Measurements from ENCODE around the gene BAIAP2. TPM values are rescaled to one million over a fixed set of nuclear protein-coding genes. Genes with fewer than 3 reads are reported as not detected.

Gene BAIAP2
- total RNA-seq, 6 experiments from 2014 or later, result 30.8 to 47.4 (median 35.9) TPM

DNA sequence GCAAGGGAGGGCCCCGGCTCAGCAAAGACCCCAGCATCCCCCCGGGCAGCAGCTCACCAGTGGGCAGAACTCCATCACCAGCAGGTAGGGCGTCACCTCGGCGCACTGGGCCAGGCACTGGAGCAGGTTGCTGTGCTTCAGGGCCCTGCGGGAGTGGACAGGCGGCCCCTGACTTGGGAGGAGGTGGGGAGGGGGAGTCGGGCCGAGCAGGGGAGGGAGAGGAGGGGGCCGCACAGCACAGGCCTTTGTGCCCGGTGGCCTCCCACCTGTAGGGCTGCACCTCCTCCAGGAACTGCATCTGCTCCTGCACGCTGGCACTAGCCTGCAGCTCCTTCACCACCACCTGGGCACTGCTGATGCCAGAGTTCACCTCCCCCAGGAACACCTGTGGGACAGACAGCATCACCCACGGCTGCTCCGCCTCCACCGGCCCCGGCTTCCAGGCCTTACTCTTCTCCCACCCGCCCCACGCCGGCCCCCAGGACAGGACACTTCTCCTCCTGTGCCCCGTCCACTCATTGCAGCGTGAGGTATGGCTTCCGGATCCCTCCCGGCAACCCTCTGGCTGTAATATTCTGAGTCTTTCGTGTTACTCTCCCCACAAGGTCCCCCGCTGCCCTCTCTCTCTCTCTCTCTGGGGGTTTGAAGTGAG, 92.7 kb downstream of the BAIAP2 start:
- TF ChIP-seq, protein P1, sequence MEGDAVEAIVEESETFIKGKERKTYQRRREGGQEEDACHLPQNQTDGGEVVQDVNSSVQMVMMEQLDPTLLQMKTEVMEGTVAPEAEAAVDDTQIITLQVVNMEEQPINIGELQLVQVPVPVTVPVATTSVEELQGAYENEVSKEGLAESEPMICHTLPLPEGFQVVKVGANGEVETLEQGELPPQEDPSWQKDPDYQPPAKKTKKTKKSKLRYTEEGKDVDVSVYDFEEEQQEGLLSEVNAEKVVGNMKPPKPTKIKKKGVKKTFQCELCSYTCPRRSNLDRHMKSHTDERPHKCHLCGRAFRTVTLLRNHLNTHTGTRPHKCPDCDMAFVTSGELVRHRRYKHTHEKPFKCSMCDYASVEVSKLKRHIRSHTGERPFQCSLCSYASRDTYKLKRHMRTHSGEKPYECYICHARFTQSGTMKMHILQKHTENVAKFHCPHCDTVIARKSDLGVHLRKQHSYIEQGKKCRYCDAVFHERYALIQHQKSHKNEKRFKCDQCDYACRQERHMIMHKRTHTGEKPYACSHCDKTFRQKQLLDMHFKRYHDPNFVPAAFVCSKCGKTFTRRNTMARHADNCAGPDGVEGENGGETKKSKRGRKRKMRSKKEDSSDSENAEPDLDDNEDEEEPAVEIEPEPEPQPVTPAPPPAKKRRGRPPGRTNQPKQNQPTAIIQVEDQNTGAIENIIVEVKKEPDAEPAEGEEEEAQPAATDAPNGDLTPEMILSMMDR (IDR thresholded peaks at IDR 0.05), result no peak
- H3K4me3 Mint-ChIP-seq, result no peak overlapping the region
- H3K36me3 Mint-ChIP-seq (ENCODE audit: low read depth), result no peaks in the 10 kb centered on the region
- no peaks in the 10 kb centered on the region for H3K4me1 Mint-ChIP-seq (ENCODE audit: low read depth)
- no peak for DNase-seq
- no peaks in the 10 kb centered on the region; the same call in 1 of the 2 replicates for H3K27me3 Mint-ChIP-seq (ENCODE audit: insufficient read depth)
- H3K9me3 Mint-ChIP-seq, result no peaks in the 10 kb centered on the region
- no peak overlapping the region for H3K27ac Mint-ChIP-seq

DNA sequence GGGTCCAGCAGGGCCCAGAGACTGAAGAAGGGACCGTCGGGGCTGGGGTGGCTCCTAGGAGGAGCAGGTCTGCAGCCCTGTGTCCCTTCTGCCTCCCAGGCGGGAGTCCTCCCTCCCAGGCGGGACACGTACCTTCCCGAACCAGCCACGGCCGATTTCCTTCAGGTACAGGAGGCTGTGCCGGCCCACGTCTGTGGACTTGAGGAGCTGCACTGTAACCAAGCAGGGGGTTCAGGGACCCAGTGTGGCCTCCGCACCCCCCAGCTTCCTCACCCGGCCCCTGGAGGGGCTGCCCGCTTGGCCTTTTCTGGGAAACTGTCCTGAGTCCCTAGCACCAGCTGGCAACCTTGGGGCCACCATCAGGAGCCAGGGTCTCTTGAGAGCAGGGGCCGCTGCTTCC, 93.4 kb downstream of the BAIAP2 start:
- no peak overlapping the region for H3K4me3 Mint-ChIP-seq
- no peaks in the 10 kb centered on the region for H3K4me1 Mint-ChIP-seq (ENCODE audit: low read depth)
- H3K27me3 Mint-ChIP-seq (ENCODE audit: insufficient read depth), result no peaks in the 10 kb centered on the region; the same call in 1 of the 2 replicates
- TF ChIP-seq, protein P1 (IDR thresholded peaks at IDR 0.05), result no peak
- H3K27ac Mint-ChIP-seq, result no peak overlapping the region
- DNase-seq, result no peak
- H3K36me3 Mint-ChIP-seq (ENCODE audit: low read depth), result no peaks in the 10 kb centered on the region
- H3K9me3 Mint-ChIP-seq, result no peaks in the 10 kb centered on the region

DNA sequence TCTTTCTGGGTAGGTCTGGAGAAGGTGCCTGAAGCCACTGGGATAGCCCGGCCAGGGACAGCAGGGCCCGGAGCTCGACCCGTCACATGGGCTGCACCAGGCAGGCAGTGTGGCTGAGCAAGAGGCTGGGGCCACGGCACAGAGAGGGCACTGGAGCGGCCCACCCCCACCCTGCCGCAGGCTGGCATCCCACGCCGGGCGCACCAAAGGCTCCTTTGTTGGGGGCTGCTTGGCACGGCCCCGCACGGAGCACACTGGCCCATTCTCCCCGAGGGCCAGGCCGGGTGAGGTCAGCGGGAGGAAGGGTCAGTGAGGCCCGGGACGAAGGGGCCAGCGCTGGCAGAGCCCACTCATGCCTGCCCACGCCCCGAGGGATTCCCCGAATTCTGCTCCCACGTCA, 93.8 kb downstream of the BAIAP2 start:
- no peak overlapping the region for H3K27ac Mint-ChIP-seq
- H3K9me3 Mint-ChIP-seq, result no peaks in the 10 kb centered on the region
- H3K36me3 Mint-ChIP-seq (ENCODE audit: low read depth), result no peaks in the 10 kb centered on the region
- no peaks in the 10 kb centered on the region for H3K4me1 Mint-ChIP-seq (ENCODE audit: low read depth)
- TF ChIP-seq, protein P1 (IDR thresholded peaks at IDR 0.05), result no peak
- no peak overlapping the region for H3K4me3 Mint-ChIP-seq
- no peaks in the 10 kb centered on the region; the same call in 1 of the 2 replicates for H3K27me3 Mint-ChIP-seq (ENCODE audit: insufficient read depth)
- DNase-seq, result no peak

- DNase-seq, result no peak
- no peak overlapping the region for H3K4me3 Mint-ChIP-seq
- H3K4me1 Mint-ChIP-seq (ENCODE audit: low read depth), result no peaks in the 10 kb centered on the region
- no peaks in the 10 kb centered on the region for H3K9me3 Mint-ChIP-seq
- no peaks in the 10 kb centered on the region; the same call in 1 of the 2 replicates for H3K27me3 Mint-ChIP-seq (ENCODE audit: insufficient read depth)
- no peaks in the 10 kb centered on the region for H3K36me3 Mint-ChIP-seq (ENCODE audit: low read depth)
- TF ChIP-seq, protein P1 (IDR thresholded peaks at IDR 0.05), result no peak
- H3K27ac Mint-ChIP-seq, result no peak overlapping the region
These were observed 94.3 kb downstream of the BAIAP2 start for GRCh38 chr17:81129289-81129688.

GRCh38 chr17:81129711-81130367, 94.9 kb downstream of the BAIAP2 start:
- Mint-ChIP-seq H3K36me3 (ENCODE audit: low read depth) (no peaks in the 10 kb centered on the region), H3K27ac (no peak overlapping the region), H3K4me3 (no peak overlapping the region), H3K9me3 (no peaks in the 10 kb centered on the region), H3K4me1 (ENCODE audit: low read depth) (no peaks in the 10 kb centered on the region), H3K27me3 (ENCODE audit: insufficient read depth) (peaks cover 2% of the 10 kb centered on the region; the same call in 1 of the 2 replicates)
- DNase-seq, result no peak
- TF ChIP-seq, protein P1 (IDR thresholded peaks at IDR 0.05), result no peak
